ENCODE results near the gene METTL2B.

Gene METTL2B

GRCh38 chr7:128435327-128435686 is 41.2 kb upstream of the METTL2B start:
- H3K4me3 ChIP-seq (ENCODE audit: low read length), result no peak overlapping the region
- DNase-seq (ENCODE audit: low read depth), result peak; percentile 65
- no peak for TF ChIP-seq CTCF (IDR thresholded peaks at IDR 0.05; ENCODE audit: insufficient read depth, low read depth, low read length, missing control alignments)

- DNase-seq (ENCODE audit: low read depth), result no peak
- H3K4me3 ChIP-seq (ENCODE audit: low read length), result no peak overlapping the region
- no peak for TF ChIP-seq CTCF (IDR thresholded peaks at IDR 0.05; ENCODE audit: insufficient read depth, low read depth, low read length, missing control alignments)
Observed at GRCh38 chr7:128437426-128438332, 38.9 kb upstream of the METTL2B start.

GRCh38 chr7:128442356-128442755 is 34.2 kb upstream of the METTL2B start:
- no peak for DNase-seq (ENCODE audit: low read depth)
- no peak for TF ChIP-seq CTCF (IDR thresholded peaks at IDR 0.05; ENCODE audit: insufficient read depth, low read depth, low read length, missing control alignments)
- H3K4me3 ChIP-seq (ENCODE audit: low read length), result no peak overlapping the region

GRCh38 chr7:128443831-128444600 is 32.5 kb upstream of the METTL2B start:
- no peak overlapping the region for H3K4me3 ChIP-seq (ENCODE audit: low read length)
- peak; percentile 66 for DNase-seq (ENCODE audit: low read depth)
- TF ChIP-seq CTCF (IDR thresholded peaks at IDR 0.05; ENCODE audit: insufficient read depth, low read depth, low read length, missing control alignments), result no peak

GRCh38 chr7:128446306-128446705 is 30.2 kb upstream of the METTL2B start:
- DNase-seq (ENCODE audit: low read depth), result no peak
- no peak for TF ChIP-seq CTCF (IDR thresholded peaks at IDR 0.05; ENCODE audit: insufficient read depth, low read depth, low read length, missing control alignments)
- no peak overlapping the region for H3K4me3 ChIP-seq (ENCODE audit: low read length)

- no peak for TF ChIP-seq CTCF (IDR thresholded peaks at IDR 0.05; ENCODE audit: insufficient read depth, low read depth, low read length, missing control alignments)
- no peak overlapping the region for H3K4me3 ChIP-seq (ENCODE audit: low read length)
- DNase-seq (ENCODE audit: low read depth), result no peak
Observed at GRCh38 chr7:128447941-128448564, 28.5 kb upstream of the METTL2B start.

All from epithelial cell of esophagus (primary cell).